HL-60 (cell line): ENCODE data around the gene SRGAP2C.
"Not testable (repeated sequence)": the region's sequence is repeated elsewhere in the genome, so short reads cannot be mapped to it uniquely, and the experiment has no call there.

Experiments used
- DNase-seq, 2 experiments: peaks; one replicate each; pipeline ENCODE4 v3.0.0-alpha.2; 2010 to 2020; ENCODE audit warnings: low read depth in 1 of 2, low spot score in 1 of 2
- H3K27ac ChIP-seq: fragments of 250-450 bp; sonication (Bioruptor Pico); replicated peaks from 2 replicates; pipeline ENCODE4 v1.5.1; 2020; ENCODE audit warnings: mild to moderate bottlenecking, moderate library complexity
- H3K27me3 ChIP-seq: fragments of 250-450 bp; sonication (Bioruptor Pico); 2 replicates; pipeline ENCODE4 v1.5.1; 2021; ENCODE audit warnings: mild to moderate bottlenecking, moderate library complexity; ENCODE audit not compliant: insufficient read depth, poor library complexity, severe bottlenecking
- H3K4me3 ChIP-seq: replicated peaks from 2 replicates; pipeline ENCODE4 v1.5.1; 2011; ENCODE audit warnings: mild to moderate bottlenecking, control low read depth, low read length; ENCODE audit not compliant: insufficient read depth

The SRGAP2C gene

GRCh38 chr1:121205786-121206711, 21.3 kb downstream of the SRGAP2C start:
- H3K27me3 ChIP-seq, DNase-seq, H3K4me3 ChIP-seq, H3K27ac ChIP-seq: not testable (repeated sequence)

GRCh38 chr1:121207328-121207727, 22.6 kb downstream of the SRGAP2C start:
- not testable (repeated sequence) for H3K27me3 ChIP-seq, H3K27ac ChIP-seq, DNase-seq

GRCh38 chr1:121208375-121208774, 23.6 kb downstream of the SRGAP2C start:
- not testable (repeated sequence) for H3K27ac ChIP-seq, H3K4me3 ChIP-seq, DNase-seq, H3K27me3 ChIP-seq

More at GRCh38 chr1:121207328-121207727, 22.6 kb downstream of the SRGAP2C start:
- H3K4me3 ChIP-seq = not testable (repeated sequence)

- H3K27me3 ChIP-seq, DNase-seq, H3K27ac ChIP-seq, H3K4me3 ChIP-seq: not testable (repeated sequence)
Measured at GRCh38 chr1:121210778-121211177, 26.0 kb downstream of the SRGAP2C start.

GRCh38 chr1:121213491-121213890, 28.7 kb downstream of the SRGAP2C start:
- H3K27me3 ChIP-seq, DNase-seq, H3K4me3 ChIP-seq, H3K27ac ChIP-seq: not testable (repeated sequence)

- H3K27me3 ChIP-seq, DNase-seq, H3K4me3 ChIP-seq, H3K27ac ChIP-seq: not testable (repeated sequence)
Measured at GRCh38 chr1:121214544-121215156, 29.9 kb downstream of the SRGAP2C start.

GRCh38 chr1:121215699-121216417, 31.1 kb downstream of the SRGAP2C start:
- H3K27me3 ChIP-seq, H3K27ac ChIP-seq, H3K4me3 ChIP-seq, DNase-seq: not testable (repeated sequence)

- H3K27ac ChIP-seq, H3K27me3 ChIP-seq, DNase-seq, H3K4me3 ChIP-seq: not testable (repeated sequence)
Measured at GRCh38 chr1:121216676-121217075, 31.9 kb downstream of the SRGAP2C start.

GRCh38 chr1:121221770-121222169, 37.0 kb downstream of the SRGAP2C start:
- H3K4me3 ChIP-seq, H3K27ac ChIP-seq, DNase-seq, H3K27me3 ChIP-seq: not testable (repeated sequence)

GRCh38 chr1:121224714-121225113, 39.9 kb downstream of the SRGAP2C start:
- not testable (repeated sequence) for DNase-seq, H3K27ac ChIP-seq, H3K4me3 ChIP-seq, H3K27me3 ChIP-seq

- not testable (repeated sequence) for DNase-seq, H3K27ac ChIP-seq, H3K4me3 ChIP-seq, H3K27me3 ChIP-seq
Measured at GRCh38 chr1:121226295-121226904, 41.6 kb downstream of the SRGAP2C start.

GRCh38 chr1:121226925-121227324, 42.1 kb downstream of the SRGAP2C start:
- DNase-seq, H3K4me3 ChIP-seq, H3K27me3 ChIP-seq, H3K27ac ChIP-seq: not testable (repeated sequence)

GRCh38 chr1:121227544-121228330, 43.0 kb downstream of the SRGAP2C start:
- H3K27ac ChIP-seq, H3K27me3 ChIP-seq, H3K4me3 ChIP-seq, DNase-seq: not testable (repeated sequence)

GRCh38 chr1:121230636-121231035, 45.9 kb downstream of the SRGAP2C start:
- H3K27ac ChIP-seq, H3K4me3 ChIP-seq, DNase-seq, H3K27me3 ChIP-seq: not testable (repeated sequence)
